Measurements from ENCODE around the gene AHCYL2. TPM values are rescaled to one million over a fixed set of nuclear protein-coding genes. Genes with fewer than 3 reads are reported as not detected.

Gene AHCYL2
- total RNA-seq, 1 experiment from 2014 or later = 54.6 TPM

GRCh38 chr7:129450295-129450694 is 225.5 kb downstream of the AHCYL2 start:
- no peak for DNase-seq
- Mint-ChIP-seq H3K27me3 (ENCODE audit: unreplicated experiment) (no peaks in the 10 kb centered on the region), H3K36me3 (ENCODE audit: insufficient read depth, unreplicated experiment) (peaks cover 5% of the 10 kb centered on the region), H3K4me3 (ENCODE audit: low read depth, unreplicated experiment) (no peak overlapping the region), H3K4me1 (ENCODE audit: low read depth, unreplicated experiment) (peaks cover 18% of the 10 kb centered on the region), H3K9me3 (ENCODE audit: low read depth, unreplicated experiment) (peaks cover 10% of the 10 kb centered on the region), H3K27ac (ENCODE audit: unreplicated experiment) (no peak overlapping the region)
- CTCF ChIA-PET = no interaction called here
- no TSS peak for BruUV-seq (replicated peaks)
- intact Hi-C loops (cut with micrococcal nuclease; ENCODE audit: unreplicated experiment) = no loop called here
- no peak for TF ChIP-seq CTCF (IDR thresholded peaks at IDR 0.05; ENCODE audit: unreplicated experiment)

GRCh38 chr7:129452589-129453231 is 227.9 kb downstream of the AHCYL2 start:
- Mint-ChIP-seq H3K9me3 (ENCODE audit: low read depth, unreplicated experiment) (peaks cover 7% of the 10 kb centered on the region), H3K4me1 (ENCODE audit: low read depth, unreplicated experiment) (peaks cover 18% of the 10 kb centered on the region), H3K27ac (ENCODE audit: unreplicated experiment) (no peak overlapping the region), H3K27me3 (ENCODE audit: unreplicated experiment) (no peaks in the 10 kb centered on the region), H3K36me3 (ENCODE audit: insufficient read depth, unreplicated experiment) (no peaks in the 10 kb centered on the region), H3K4me3 (ENCODE audit: low read depth, unreplicated experiment) (no peak overlapping the region)
- CTCF ChIA-PET = interaction anchor here (1.4 kb wide), 1 partner anchor 19 kb away, joined by 3 read pairs; the partner anchor contains the start of gene STRIP2
- no peak for DNase-seq
- TF ChIP-seq CTCF (IDR thresholded peaks at IDR 0.05; ENCODE audit: unreplicated experiment) = no peak
- intact Hi-C loops (cut with micrococcal nuclease; ENCODE audit: unreplicated experiment) = no loop called here
- no TSS peak for BruUV-seq (replicated peaks)

- no peaks in the 10 kb centered on the region for H3K36me3 Mint-ChIP-seq (ENCODE audit: insufficient read depth, unreplicated experiment)
- intact Hi-C loops (cut with micrococcal nuclease; ENCODE audit: unreplicated experiment) = no loop called here
- peaks cover 18% of the 10 kb centered on the region for H3K4me1 Mint-ChIP-seq (ENCODE audit: low read depth, unreplicated experiment)
- no peak overlapping the region for H3K27ac Mint-ChIP-seq (ENCODE audit: unreplicated experiment)
- no TSS peak for BruUV-seq (replicated peaks)
- DNase-seq = no peak
- no peak overlapping the region for H3K4me3 Mint-ChIP-seq (ENCODE audit: low read depth, unreplicated experiment)
- no peaks in the 10 kb centered on the region for H3K27me3 Mint-ChIP-seq (ENCODE audit: unreplicated experiment)
- no peak for TF ChIP-seq CTCF (IDR thresholded peaks at IDR 0.05; ENCODE audit: unreplicated experiment)
- peaks cover 6% of the 10 kb centered on the region for H3K9me3 Mint-ChIP-seq (ENCODE audit: low read depth, unreplicated experiment)
- CTCF ChIA-PET = no interaction called here
These were observed 228.8 kb downstream of the AHCYL2 start for GRCh38 chr7:129453510-129454248.

GRCh38 chr7:129454249-129454551 is 229.4 kb downstream of the AHCYL2 start:
- peaks cover under 1% of the 10 kb centered on the region for H3K9me3 Mint-ChIP-seq (ENCODE audit: low read depth, unreplicated experiment)
- CTCF ChIA-PET = no interaction called here
- H3K27me3 Mint-ChIP-seq (ENCODE audit: unreplicated experiment) = no peaks in the 10 kb centered on the region
- DNase-seq = no peak
- H3K4me3 Mint-ChIP-seq (ENCODE audit: low read depth, unreplicated experiment) = no peak overlapping the region
- BruUV-seq (replicated peaks) = no TSS peak
- peaks cover 18% of the 10 kb centered on the region for H3K4me1 Mint-ChIP-seq (ENCODE audit: low read depth, unreplicated experiment)
- intact Hi-C loops (cut with micrococcal nuclease; ENCODE audit: unreplicated experiment) = no loop called here
- H3K27ac Mint-ChIP-seq (ENCODE audit: unreplicated experiment) = no peak overlapping the region
- TF ChIP-seq CTCF (IDR thresholded peaks at IDR 0.05; ENCODE audit: unreplicated experiment) = no peak
- H3K36me3 Mint-ChIP-seq (ENCODE audit: insufficient read depth, unreplicated experiment) = no peaks in the 10 kb centered on the region

Measured in Calu3 (cell line).